ENCODE results near the gene TTC36.
"Not testable (repeated sequence)": the region's sequence is repeated elsewhere in the genome, so short reads cannot be mapped to it uniquely, and the experiment has no call there.

Gene TTC36

DNA sequence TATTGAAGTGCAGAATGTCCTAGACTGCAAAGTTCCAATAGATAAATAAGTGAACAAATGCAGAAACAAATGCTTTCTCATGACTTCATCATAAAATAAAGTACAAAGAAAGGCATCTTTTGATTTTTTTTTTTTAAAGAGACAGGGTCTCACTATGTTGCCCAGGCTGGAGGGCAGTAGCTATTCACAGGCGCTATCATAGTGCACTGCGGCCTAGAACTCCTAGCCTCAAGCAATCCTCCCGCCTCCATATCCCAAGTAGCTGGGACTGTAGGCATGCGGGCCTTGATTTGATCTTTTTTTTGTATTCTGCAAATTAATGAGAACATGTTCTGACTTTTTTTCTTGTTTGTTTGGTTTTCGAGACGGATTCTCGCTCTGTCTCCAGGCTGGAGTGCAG lies 47.4 kb downstream of the TTC36 start:
- H3K36me3 ChIP-seq (ENCODE audit: insufficient read depth, low read length): no peaks in the 10 kb centered on the region; the same call in 1 of the 2 replicates
- TF ChIP-seq EZH2 (IDR thresholded peaks at IDR 0.05): no peak
- no peak for TF ChIP-seq FOXP2 (optimal IDR thresholded peaks at IDR 0.05; ENCODE audit: control extremely low read depth, extremely low read length, insufficient read depth)
- no peak for TF ChIP-seq POLR2AphosphoS5 (IDR thresholded peaks at IDR 0.05; ENCODE audit: borderline replicate concordance, low read depth, low read length)
- no peak overlapping the region; the same call in 1 of the 2 replicates for H3K4me3 ChIP-seq

DNA sequence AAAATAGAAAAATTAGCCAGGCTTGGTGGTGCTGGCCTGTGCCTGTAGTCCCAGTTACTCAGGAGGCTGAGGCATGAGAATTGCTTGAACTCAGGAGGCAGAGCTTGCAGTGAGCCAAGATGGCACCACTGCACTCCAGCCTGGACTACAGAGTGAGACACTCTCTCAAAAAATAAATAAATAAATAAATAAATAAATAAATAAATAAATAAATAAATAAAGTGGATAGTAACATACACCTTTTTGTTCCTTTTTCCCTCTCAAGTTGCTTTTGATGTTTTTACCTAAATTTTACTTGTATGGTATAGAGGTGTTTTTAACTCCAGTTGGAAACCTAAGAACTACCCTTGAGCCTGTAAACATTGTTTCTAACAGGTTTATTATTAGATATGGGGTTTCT lies 50.7 kb downstream of the TTC36 start:
- H3K4me3 ChIP-seq; H3K27ac ChIP-seq; H3K9me3 ChIP-seq (ENCODE audit: low read depth, low read length); DNase-seq (ENCODE audit: low read depth, low spot score); H3K9ac ChIP-seq (ENCODE audit: insufficient read length): not testable (repeated sequence)
- peaks cover 16% of the 10 kb centered on the region for H3K36me3 ChIP-seq (ENCODE audit: insufficient read depth, low read length)

More for the DNA sequence above, 47.4 kb downstream of the TTC36 start:
- Histone ChIP-seq H3K9me3 (ENCODE audit: low read depth, low read length) (no peaks in the 10 kb centered on the region), H3K9ac (ENCODE audit: insufficient read length) (no peak overlapping the region), H3K27ac (no peak overlapping the region)
- DNase-seq (ENCODE audit: low read depth, low spot score): no peak

Data from SK-N-MC (cell line).